G401 (cell line): ENCODE data around the gene MT1H. TPM values are rescaled to one million over a fixed set of nuclear protein-coding genes. Genes with fewer than 3 reads are reported as not detected.

Experiments
- DNase-seq: peaks from one replicate; pipeline ENCODE4 v3.0.0-alpha.2; 2015; ENCODE audit warnings: low spot score
- in situ Hi-C: cut with HindIII; loops from 2 replicates; pipeline ENCODE4 v1.10.0; 2016; ENCODE audit warnings: low sequenced_read_pairs, mixed read lengths
- total RNA-seq: library from RNA; depleted of rRNA; stranded (reverse); fragments of >200 nt; shearing (Covaris generic); gene quantifications from 2 replicates; pipeline ENCODE4 v1.2.3, GENCODE V29; 2014

MT1H gene
- total RNA-seq, 1 experiment from 2014 or later: not detected

- in situ Hi-C loops: no loop called here
- DNase-seq: no peak
Measured at GRCh38 chr16:56634715-56635440, 34.7 kb upstream of the MT1H start.

DNA sequence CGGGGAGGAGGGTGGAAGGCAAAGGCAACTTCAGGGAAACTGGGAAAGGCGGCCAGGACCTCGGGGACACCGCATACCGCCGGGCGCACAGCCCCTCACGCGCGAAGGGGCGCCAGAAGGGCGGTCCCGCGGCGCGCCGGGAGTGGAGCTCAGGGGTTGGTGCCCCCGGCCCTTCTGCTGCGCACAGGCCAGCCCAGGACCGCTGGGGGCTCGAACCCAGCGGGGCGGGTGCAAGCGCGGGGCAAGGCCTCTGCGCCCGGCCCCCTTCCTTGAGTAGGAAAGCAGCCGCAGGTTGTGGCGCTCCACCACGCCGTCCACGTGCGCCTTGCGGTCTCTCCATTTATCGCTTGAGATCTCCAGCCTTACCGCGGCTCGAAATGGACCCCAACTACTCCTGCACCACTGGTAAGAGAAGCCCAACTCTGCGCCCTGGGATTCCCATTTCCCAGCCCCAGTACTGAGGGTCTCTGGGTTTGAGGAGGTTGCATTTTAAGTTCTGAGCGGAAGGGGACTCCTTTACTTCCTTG lies 34.1 kb upstream of the MT1H start:
- DNase-seq: no peak

GRCh38 chr16:56636616-56637413 lies 32.8 kb upstream of the MT1H start:
- in situ Hi-C loops: no loop called here
- no peak for DNase-seq

More for the DNA sequence above, 34.1 kb upstream of the MT1H start:
- in situ Hi-C loops: no loop called here

DNA sequence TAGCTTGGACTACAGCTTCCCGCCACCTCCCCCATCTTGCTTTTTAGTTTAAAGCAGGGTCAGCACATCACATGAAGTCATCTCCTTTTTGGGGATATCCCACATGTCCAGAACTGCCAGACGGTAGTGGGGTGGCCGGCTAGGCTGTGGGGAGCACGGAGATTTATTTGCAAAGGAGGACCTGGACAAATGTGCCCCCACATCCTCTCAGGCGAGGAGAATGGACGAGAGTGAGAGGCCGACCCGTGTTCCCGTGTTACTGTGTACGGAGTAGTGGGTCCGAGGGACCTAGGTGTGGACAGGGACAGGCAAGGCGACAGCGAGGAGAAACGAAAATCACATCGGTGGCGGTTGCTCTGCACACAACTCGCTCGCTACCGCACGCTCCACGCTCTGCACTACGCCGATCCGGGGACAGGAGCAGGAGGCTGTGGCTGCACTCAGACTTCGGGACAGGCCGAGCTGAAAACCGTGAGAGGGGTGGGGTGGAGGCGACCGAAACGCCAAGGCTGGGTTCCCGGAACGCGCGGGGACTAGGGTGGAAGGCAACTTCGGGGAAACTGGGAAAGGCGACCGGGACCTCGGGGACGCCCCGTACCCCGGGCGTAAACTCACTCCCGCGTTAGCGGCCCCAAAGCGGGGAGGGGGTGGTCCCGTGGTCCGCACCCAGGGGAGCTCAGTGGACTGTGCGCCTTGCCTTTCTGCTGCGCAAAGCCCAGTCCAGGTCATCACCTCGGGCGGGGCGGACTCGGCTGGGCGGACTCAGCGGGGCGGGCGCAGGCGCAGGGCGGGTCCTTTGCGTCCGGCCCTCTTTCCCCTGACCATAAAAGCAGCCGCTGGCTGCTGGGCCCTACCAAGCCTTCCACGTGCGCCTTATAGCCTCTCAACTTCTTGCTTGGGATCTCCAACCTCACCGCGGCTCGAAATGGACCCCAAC lies 31.5 kb upstream of the MT1H start, which contains the start of gene MT1A:
MT1A (plus strand) TSS at position 853 of the 937 bp plus-strand sequence; CDS start at position 926, 73 bp downstream.
- in situ Hi-C loops: no loop called here
- no peak for DNase-seq

DNA sequence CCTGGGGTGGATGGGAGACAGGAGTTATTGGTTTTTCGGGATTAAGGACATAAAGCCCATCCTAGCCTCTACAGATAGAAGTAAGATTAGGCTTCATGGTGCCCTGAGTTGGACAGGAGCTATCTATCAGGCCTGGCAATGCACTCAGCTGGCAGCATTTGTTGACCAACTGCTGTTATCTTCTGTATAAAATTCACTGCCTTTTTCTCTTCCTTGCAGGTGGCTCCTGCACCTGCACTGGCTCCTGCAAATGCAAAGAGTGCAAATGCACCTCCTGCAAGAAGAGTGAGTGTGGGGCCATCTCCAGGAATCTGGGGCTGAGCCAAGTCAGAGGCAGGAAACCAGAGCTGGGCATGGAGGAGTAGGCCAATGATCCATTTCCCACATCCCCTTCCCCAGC lies 30.6 kb upstream of the MT1H start:
- in situ Hi-C loops: no loop called here
- no peak for DNase-seq

DNA sequence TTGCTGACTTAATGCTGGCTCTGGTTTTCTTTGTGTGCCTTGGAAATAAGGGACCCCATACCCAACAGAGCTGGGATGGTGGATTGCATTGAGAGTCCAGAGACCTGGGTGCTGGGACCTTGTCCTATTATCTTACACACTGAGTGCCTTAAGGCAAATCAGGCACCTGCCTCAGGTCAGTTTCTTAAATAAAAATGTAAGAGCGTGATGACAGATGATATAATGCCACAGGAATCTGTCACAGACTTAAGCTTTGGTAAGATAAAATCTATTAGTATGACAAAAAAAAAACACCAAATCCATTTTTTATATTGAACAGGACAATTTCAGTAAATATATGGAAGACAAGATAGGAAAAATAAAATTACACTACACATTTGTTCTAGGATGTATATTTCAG lies 29.5 kb upstream of the MT1H start:
- no peak for DNase-seq
- in situ Hi-C loops: no loop called here

GRCh38 chr16:56641166-56641565 lies 28.4 kb upstream of the MT1H start:
- in situ Hi-C loops: no loop called here

GRCh38 chr16:56643080-56643778 lies 26.4 kb upstream of the MT1H start:
- in situ Hi-C loops: no loop called here
- DNase-seq: peak; percentile 38

More at GRCh38 chr16:56641166-56641565, 28.4 kb upstream of the MT1H start:
- DNase-seq: no peak

DNA sequence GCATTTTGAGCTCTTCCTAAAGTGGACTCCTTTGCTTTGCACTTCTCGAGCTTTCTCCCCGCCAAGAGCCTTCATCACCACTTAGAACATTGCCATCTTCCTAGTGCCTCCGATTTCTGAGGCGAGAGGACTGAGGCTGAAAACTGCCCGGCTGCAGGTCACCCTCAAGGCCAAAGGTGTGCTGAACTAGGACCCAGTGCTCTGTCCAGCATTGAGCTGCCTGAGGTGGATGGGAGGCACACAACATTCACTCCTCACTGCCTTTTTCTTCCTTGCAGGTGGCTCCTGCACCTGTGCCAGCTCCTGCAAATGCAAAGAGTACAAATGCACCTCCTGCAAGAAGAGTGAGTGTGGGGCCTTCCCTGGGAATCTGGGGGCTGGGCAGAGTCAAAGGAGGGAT lies 25.8 kb upstream of the MT1H start:
- no peak for DNase-seq
- in situ Hi-C loops: no loop called here

GRCh38 chr16:56645311-56645710 lies 24.3 kb upstream of the MT1H start:
- in situ Hi-C loops: no loop called here
- DNase-seq: no peak

DNA sequence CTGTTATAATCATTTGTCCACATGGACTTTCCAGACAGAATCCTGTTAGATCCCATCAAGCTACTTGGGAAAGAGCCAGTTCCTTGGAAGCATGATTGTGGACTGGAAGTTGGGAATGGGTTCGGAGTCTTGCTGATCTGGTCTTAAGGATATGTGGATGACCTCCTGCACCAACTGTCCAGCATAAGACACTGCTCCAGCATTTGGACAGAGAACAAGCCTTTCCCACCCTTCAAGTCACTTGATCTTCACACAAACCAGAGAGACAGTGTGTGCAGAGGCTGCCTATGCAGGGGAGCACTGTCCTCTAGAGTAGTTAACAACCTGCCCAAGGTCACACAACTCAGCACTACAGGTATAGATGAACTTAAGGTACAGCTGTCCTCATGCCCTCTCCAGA lies 23.8 kb upstream of the MT1H start:
- in situ Hi-C loops: no loop called here
- DNase-seq: no peak

GRCh38 chr16:56647641-56648431 lies 21.8 kb upstream of the MT1H start:
- in situ Hi-C loops: no loop called here
- no peak for DNase-seq

DNA sequence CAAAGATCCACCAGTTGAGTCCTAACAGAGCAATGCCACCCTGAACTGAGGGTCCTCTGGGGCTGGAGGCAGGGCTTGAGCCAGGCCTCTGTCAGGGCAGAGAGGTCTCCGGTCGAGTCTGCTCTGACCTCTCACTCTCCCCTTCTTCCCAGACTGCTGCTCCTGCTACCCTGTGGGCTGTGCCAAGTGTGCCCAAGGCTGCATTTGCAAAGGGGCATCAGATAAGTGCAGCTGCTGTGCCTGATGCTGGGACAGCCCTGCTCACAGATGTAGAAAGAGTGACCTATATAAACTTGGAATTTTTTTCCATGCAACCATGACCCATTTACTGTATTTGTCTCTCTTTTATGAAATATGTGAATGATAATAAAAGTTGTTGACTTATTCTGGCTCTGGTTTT lies 20.3 kb upstream of the MT1H start:
- in situ Hi-C loops: no loop called here
- DNase-seq: no peak

DNA sequence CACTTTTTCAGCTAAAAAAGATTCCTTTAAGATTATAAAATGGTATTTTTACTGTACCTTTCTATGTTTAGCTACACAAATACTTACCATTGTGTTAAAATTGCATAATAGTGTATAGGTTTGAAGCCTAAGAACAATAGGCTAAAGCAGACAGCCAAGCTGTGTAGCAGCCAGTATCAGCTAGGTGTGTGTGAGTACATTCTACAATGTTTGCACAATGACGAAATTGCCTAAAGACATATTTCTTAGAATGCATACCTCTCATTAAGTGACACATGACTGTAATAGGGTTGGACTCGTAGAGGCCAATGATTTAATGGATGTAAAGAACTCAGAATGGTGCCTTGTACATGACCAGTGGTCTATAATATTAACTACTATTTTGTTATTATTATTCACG lies 19.8 kb upstream of the MT1H start:
- in situ Hi-C loops: loop anchor here (5.0 kb wide), 1 partner anchor 38 kb away; no protein-coding TSS in a partner anchor

GRCh38 chr16:56651586-56651985 lies 18.0 kb upstream of the MT1H start, which contains the start of gene MT1B:
Gene MT1B (plus strand): TSS chr16:56651886. CDS start chr16:56651954, 68 bp downstream.
- no peak for DNase-seq
- in situ Hi-C loops: loop anchor here (5.0 kb wide), 1 partner anchor 39 kb away; no protein-coding TSS in a partner anchor

More for the DNA sequence above, 19.8 kb upstream of the MT1H start:
- DNase-seq: no peak

- in situ Hi-C loops: loop anchor here (5.0 kb wide), 1 partner anchor 40 kb away; no protein-coding TSS in a partner anchor
- DNase-seq: no peak
Measured at GRCh38 chr16:56652600-56652999, 17.0 kb upstream of the MT1H start.

DNA sequence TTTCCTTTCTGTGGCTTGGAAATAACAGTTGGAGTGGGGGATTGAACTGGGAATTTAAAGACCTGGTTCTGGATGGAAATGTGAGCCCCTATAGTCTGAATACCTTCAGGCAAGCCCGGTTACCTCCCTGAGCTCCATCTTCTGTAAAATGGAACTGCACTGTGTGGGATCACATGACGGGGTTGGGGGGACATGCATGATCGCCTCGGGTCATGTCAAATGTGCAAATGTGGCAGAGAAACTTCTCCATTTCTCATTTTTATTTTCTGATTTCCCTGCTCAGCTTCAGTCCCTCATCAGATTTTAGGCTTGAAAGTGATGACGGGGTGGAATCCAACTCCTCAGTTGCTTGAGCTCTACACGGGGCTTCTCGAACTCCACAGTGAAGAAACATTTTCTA lies 16.4 kb upstream of the MT1H start:
- in situ Hi-C loops: loop anchor here (5.0 kb wide), 1 partner anchor 41 kb away; no protein-coding TSS in a partner anchor
- no peak for DNase-seq
